Measurements from ENCODE around the gene RAD51B.
A peak's percentile ranks its signal among the peaks of the same experiment; 100 is the strongest.

The RAD51B gene

DNA sequence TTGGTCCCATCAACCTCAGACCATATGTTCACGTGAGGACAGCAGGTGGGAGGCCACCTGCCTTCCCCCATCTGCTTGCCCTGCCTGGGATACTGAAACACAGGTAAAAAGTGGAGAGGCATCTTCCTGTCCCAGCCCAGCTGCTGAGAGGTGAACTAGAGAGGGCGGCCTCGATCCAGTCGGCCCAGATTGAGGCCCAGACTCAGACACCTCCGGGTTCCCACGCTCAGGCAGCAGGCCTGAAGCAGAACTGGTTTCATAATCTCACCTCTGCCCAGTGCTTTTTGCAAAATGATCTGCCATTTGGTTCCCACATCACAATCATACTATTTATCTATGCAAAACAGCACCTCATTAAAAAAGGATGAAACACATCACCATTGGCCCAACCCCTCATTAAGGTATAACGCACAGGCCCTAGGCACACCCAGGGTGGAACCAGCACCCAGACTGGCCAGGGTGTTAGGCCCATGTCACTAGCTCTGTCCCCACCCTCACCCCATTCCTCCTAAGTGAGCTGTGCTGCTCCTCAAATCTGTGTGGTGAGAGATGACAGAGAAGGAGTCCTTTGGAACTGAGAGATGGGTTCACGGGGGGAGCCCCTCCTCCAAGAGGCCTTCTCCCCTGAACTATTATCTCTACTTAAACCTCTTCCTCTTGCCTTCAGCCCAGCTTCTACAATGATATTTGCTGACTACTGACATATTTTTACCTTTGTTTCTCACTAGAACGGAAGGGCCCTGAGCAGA is 892.2 kb downstream of the RAD51B start:
- no peak for DNase-seq (ENCODE audit: low read depth)
- TF ChIP-seq CTCF (conservative IDR thresholded peaks at IDR 0.05; ENCODE audit: control insufficient read depth, insufficient read depth, low read depth, low read length) = no peak
- no peak overlapping the region for H3K4me3 ChIP-seq (ENCODE audit: control insufficient read depth, low read depth, low read length)

DNA sequence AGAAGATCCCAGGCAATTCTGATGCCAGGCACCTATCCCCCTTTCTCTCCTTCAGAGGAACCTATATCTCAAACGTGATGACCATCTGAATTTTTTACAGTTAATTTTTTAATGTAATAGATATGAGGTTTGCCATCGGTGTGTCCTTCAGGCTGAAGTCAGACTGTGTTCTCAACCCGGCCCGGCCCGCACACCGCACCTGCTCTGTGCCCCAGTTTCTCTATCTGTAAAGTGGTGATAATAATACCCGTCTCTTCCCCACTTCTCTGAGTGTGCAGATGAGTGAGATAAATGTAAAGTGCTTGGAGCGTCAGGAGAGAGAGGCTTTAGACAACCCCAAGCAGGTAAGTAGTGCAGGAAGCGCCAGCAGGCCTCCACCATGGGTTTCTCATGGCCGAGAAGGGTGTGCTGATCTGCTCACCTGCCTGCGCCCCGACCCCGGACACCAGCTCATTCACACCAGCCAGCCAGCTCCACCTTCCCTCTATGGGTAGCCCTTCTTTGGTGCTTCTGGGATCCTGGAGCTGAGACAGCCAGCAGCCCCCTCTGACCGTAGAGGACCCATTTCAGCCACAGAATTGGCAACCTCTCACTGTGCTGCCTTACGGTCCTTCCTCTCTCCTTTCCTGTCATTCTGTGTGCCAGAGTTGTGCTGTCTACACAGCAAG is 893.3 kb downstream of the RAD51B start:
- DNase-seq (ENCODE audit: low read depth) = no peak
- H3K4me3 ChIP-seq (ENCODE audit: control insufficient read depth, low read depth, low read length) = no peak overlapping the region
- TF ChIP-seq CTCF (conservative IDR thresholded peaks at IDR 0.05; ENCODE audit: control insufficient read depth, insufficient read depth, low read depth, low read length) = no peak

DNA sequence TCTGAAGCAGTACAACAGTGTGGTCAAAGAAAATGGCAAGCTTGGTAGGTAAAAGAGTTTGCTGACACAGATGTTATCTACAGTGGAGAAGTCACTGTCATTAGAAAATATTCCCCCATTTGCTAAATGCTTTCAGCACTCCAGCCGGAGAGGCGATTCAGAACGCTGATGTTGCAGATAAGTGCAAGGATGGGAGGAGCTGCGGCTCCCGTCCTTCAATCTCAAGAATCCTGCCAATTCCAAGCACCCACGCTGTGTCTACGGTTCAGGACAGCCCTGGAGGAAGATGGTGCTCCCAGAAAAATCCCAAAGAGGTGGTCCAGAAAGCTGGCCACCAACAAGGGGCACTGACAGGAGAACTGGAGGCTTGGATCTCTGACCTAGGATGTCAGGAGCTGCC is 894.2 kb downstream of the RAD51B start:
- TF ChIP-seq CTCF (conservative IDR thresholded peaks at IDR 0.05; ENCODE audit: control insufficient read depth, insufficient read depth, low read depth, low read length) = no peak
- H3K4me3 ChIP-seq (ENCODE audit: control insufficient read depth, low read depth, low read length) = no peak overlapping the region
- DNase-seq (ENCODE audit: low read depth) = no peak

GRCh38 chr14:68714991-68715924 is 895.7 kb downstream of the RAD51B start:
- DNase-seq (ENCODE audit: low read depth) = peak; percentile 83
- H3K4me3 ChIP-seq (ENCODE audit: control insufficient read depth, low read depth, low read length) = no peak overlapping the region
- no peak for TF ChIP-seq CTCF (conservative IDR thresholded peaks at IDR 0.05; ENCODE audit: control insufficient read depth, insufficient read depth, low read depth, low read length)

DNA sequence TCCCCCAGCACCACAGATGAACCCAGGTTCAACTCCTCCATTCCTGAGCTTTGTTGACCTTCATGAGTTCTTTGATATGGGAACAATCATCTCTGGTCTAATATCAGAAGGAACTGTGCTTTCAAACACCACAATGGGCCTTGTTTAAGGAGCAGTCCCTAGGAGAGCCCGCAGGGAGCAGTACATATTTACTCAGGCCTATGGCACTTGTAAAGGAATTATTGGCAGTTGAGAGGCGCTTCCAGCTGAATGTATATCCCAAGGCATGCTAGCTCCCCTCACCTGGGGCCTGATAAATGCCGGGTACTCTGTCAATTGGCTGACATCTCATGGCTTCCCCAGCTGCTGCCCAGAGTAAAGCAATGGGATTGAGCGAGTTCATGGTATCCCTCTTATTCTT is 897.1 kb downstream of the RAD51B start:
- H3K4me3 ChIP-seq (ENCODE audit: control insufficient read depth, low read depth, low read length) = no peak overlapping the region
- no peak for DNase-seq (ENCODE audit: low read depth)
- TF ChIP-seq CTCF (conservative IDR thresholded peaks at IDR 0.05; ENCODE audit: control insufficient read depth, insufficient read depth, low read depth, low read length) = no peak

Measured in fibroblast of mammary gland (primary cell).